Mesothelial cell of epicardium (in vitro differentiated cells): ENCODE data around the gene CHRNG. TPM values are rescaled to one million over a fixed set of nuclear protein-coding genes. Genes with fewer than 3 reads are reported as not detected.

Experiments
- DNase-seq, 2 experiments: peaks; one replicate each; pipeline ENCODE4 v3.0.0; 2021; ENCODE audit warnings: low spot score in 2 of 2; ENCODE audit not compliant: unreplicated experiment in 2 of 2
- H3K27ac Mint-ChIP-seq: 2 replicates; pipeline ENCODE4 v1.8.0; 2021; ENCODE audit warnings: mixed read lengths
- H3K27me3 Mint-ChIP-seq: 2 replicates; pipeline ENCODE4 v1.8.0; 2021; ENCODE audit warnings: low read depth, mixed read lengths
- H3K36me3 Mint-ChIP-seq: 2 replicates; pipeline ENCODE4 v1.8.0; 2021; ENCODE audit warnings: mixed read lengths
- H3K4me1 Mint-ChIP-seq: 2 replicates; pipeline ENCODE4 v1.8.0; 2021; ENCODE audit warnings: mixed read lengths
- H3K4me3 Mint-ChIP-seq: 2 replicates; pipeline ENCODE4 v1.8.0; 2021; ENCODE audit warnings: mild to moderate bottlenecking, moderate library complexity, mixed read lengths
- H3K9me3 Mint-ChIP-seq: 2 replicates; pipeline ENCODE4 v1.8.0; 2021; ENCODE audit warnings: mixed read lengths
- CTCF ChIP-seq: fragments of 200-600 bp; sonication (generic); IDR thresholded peaks from one replicate; pipeline ENCODE4 v1.5.0; 2021; ENCODE audit warnings: antibody characterized with exemption; ENCODE audit not compliant: unreplicated experiment
- total RNA-seq: library from RNA; stranded (reverse); gene quantifications from 3 replicates; pipeline ENCODE4 v1.2.1, GENCODE V29; 2021

The CHRNG gene
- total RNA-seq, 1 donor from 2014 or later = not detected

GRCh38 chr2:232508251-232508650 lies 31.2 kb upstream of the CHRNG start:
- Mint-ChIP-seq H3K27me3 (peaks cover 76% of the 10 kb centered on the region), H3K27ac (no peak overlapping the region), H3K4me3 (no peak overlapping the region), H3K36me3 (no peaks in the 10 kb centered on the region), H3K4me1 (peaks cover 31% of the 10 kb centered on the region), H3K9me3 (no peaks in the 10 kb centered on the region)
- DNase-seq = no peak
- no peak for TF ChIP-seq CTCF

GRCh38 chr2:232511336-232511890 lies 28.1 kb upstream of the CHRNG start:
- no peak for TF ChIP-seq CTCF
- Mint-ChIP-seq H3K27me3 (peaks cover 66% of the 10 kb centered on the region), H3K27ac (no peak overlapping the region), H3K36me3 (no peaks in the 10 kb centered on the region), H3K9me3 (no peaks in the 10 kb centered on the region), H3K4me3 (no peak overlapping the region), H3K4me1 (peaks cover 18% of the 10 kb centered on the region)
- DNase-seq = no peak

GRCh38 chr2:232512602-232513001 lies 26.9 kb upstream of the CHRNG start:
- no peaks in the 10 kb centered on the region for H3K9me3 Mint-ChIP-seq
- H3K36me3 Mint-ChIP-seq = no peaks in the 10 kb centered on the region
- DNase-seq = no peak
- no peak for TF ChIP-seq CTCF
- peaks cover 64% of the 10 kb centered on the region for H3K27me3 Mint-ChIP-seq
- no peak overlapping the region for H3K4me3 Mint-ChIP-seq
- peaks cover 9% of the 10 kb centered on the region for H3K4me1 Mint-ChIP-seq
- H3K27ac Mint-ChIP-seq = no peak overlapping the region

- Mint-ChIP-seq H3K4me3 (no peak overlapping the region), H3K36me3 (no peaks in the 10 kb centered on the region), H3K4me1 (peaks cover 10% of the 10 kb centered on the region), H3K27ac (no peak overlapping the region), H3K27me3 (peaks cover 64% of the 10 kb centered on the region), H3K9me3 (no peaks in the 10 kb centered on the region)
- DNase-seq = no peak
- TF ChIP-seq CTCF = no peak
These were observed 26.1 kb upstream of the CHRNG start for GRCh38 chr2:232513353-232513752.

- H3K36me3 Mint-ChIP-seq = no peaks in the 10 kb centered on the region
- no peak for DNase-seq
- peaks cover 13% of the 10 kb centered on the region for H3K4me1 Mint-ChIP-seq
- H3K27ac Mint-ChIP-seq = no peak overlapping the region
- no peak overlapping the region for H3K4me3 Mint-ChIP-seq
- no peak for TF ChIP-seq CTCF
- H3K27me3 Mint-ChIP-seq = peaks cover 63% of the 10 kb centered on the region
- no peaks in the 10 kb centered on the region for H3K9me3 Mint-ChIP-seq
These were observed 23.9 kb upstream of the CHRNG start for GRCh38 chr2:232515639-232516038.

GRCh38 chr2:232516551-232516950 lies 22.9 kb upstream of the CHRNG start:
- Mint-ChIP-seq H3K27ac (no peak overlapping the region), H3K9me3 (no peaks in the 10 kb centered on the region), H3K4me3 (no peak overlapping the region), H3K36me3 (no peaks in the 10 kb centered on the region), H3K4me1 (peaks cover 15% of the 10 kb centered on the region), H3K27me3 (peaks cover 68% of the 10 kb centered on the region)
- no peak for DNase-seq
- TF ChIP-seq CTCF = no peak
